ENCODE measurements around the gene SCARF2. TPM values are rescaled to one million over a fixed set of nuclear protein-coding genes. Genes with fewer than 3 reads are reported as not detected.

The SCARF2 gene
- total RNA-seq, 4 donors from 2014 or later: 1.1 to 6.9 (median 2.4) TPM

DNA sequence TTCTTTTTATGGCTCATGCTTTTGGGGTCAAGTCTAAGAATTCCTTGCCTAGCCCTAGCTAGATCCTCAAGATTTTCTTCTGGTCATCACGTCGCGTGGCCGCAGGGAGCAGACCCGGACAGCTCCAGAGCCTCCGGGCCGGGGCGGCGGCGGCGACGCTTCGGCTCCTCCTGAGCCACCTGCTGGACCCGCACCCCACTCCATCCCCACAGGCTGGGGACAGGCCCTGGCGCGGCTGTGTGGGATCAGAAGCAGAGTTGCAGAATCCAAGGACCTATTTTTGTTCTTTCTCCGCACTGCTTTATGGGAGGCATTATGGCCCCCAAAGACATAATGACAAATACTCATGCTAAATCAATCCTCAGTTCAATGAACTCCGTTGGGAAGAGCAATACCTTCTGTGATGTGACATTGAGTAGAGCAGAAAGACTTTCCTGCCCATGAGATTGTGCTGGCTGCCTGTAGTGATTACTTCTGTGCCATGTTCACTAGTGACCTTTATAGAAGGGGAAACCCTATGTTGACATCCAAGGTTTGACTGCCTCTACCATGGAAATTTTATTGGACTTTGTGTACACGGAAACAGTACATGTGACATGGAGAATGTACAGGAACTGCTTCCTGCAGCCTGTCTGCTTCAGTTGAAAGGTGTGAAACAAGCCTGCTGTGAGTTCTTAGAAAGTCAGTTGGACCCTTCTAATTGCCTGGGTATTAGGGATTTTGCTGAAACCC lies 12.4 kb upstream of the SCARF2 start:
- TF ChIP-seq POLR2A (IDR thresholded peaks at IDR 0.05): no peak
- TF ChIP-seq, protein P1, sequence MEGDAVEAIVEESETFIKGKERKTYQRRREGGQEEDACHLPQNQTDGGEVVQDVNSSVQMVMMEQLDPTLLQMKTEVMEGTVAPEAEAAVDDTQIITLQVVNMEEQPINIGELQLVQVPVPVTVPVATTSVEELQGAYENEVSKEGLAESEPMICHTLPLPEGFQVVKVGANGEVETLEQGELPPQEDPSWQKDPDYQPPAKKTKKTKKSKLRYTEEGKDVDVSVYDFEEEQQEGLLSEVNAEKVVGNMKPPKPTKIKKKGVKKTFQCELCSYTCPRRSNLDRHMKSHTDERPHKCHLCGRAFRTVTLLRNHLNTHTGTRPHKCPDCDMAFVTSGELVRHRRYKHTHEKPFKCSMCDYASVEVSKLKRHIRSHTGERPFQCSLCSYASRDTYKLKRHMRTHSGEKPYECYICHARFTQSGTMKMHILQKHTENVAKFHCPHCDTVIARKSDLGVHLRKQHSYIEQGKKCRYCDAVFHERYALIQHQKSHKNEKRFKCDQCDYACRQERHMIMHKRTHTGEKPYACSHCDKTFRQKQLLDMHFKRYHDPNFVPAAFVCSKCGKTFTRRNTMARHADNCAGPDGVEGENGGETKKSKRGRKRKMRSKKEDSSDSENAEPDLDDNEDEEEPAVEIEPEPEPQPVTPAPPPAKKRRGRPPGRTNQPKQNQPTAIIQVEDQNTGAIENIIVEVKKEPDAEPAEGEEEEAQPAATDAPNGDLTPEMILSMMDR (IDR thresholded peaks at IDR 0.05): no peak
- H3K36me3 ChIP-seq: peaks cover 0 to 22% (median 0%) of the 10 kb centered on the region in 3 donors
- H3K9me3 ChIP-seq: no peaks in the 10 kb centered on the region
- H3K27me3 ChIP-seq: no peaks in the 10 kb centered on the region
- H3K4me3 ChIP-seq: no peak overlapping the region
- intact Hi-C loops (cut with DNase I): no loop called here
- H3K27ac ChIP-seq: no peak overlapping the region
- DNase-seq: no peak
- 93 to 95% methylated on average over 2 to 17 of the region's 19 CpGs for WGBS, 2 donors
- peaks cover 0 to 4% (median 0%) of the 10 kb centered on the region in 3 donors for H3K4me1 ChIP-seq

DNA sequence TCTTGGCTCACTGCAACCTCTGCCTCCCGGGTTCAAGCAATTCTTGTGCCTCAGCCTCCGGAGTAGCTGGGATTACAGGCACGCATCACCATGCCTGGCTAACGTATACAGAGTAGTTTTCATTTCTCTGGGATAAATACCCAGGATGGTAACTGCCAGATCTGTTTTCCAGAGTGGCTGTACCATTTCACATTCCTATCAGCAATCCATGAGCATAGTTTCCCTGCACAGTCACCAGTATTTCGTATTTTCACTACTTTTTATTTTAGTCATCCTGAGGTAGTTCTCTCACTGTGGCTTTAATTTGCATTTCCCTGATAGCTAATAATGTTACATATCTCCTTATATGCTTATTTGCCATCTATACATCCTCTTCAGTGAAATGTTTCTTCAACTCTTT lies 11.0 kb upstream of the SCARF2 start:
- H3K27me3 ChIP-seq: no peaks in the 10 kb centered on the region
- 87 to 88% methylated on average over 5 of the region's 5 CpGs for WGBS, 2 donors
- H3K9me3 ChIP-seq: no peaks in the 10 kb centered on the region

GRCh38 chr22:20446383-20446970 lies 8.9 kb upstream of the SCARF2 start:
- Histone ChIP-seq H3K27me3 (no peaks in the 10 kb centered on the region), H3K27ac (no peak overlapping the region), H3K4me3 (no peak overlapping the region), H3K4me1 (peaks cover 0 to 14% (median 0%) of the 10 kb centered on the region in 3 donors), H3K36me3 (peaks cover 0 to 50% (median 0%) of the 10 kb centered on the region in 3 donors), H3K9me3 (no peaks in the 10 kb centered on the region)
- TF ChIP-seq, protein P1 (IDR thresholded peaks at IDR 0.05): no peak
- no peak for TF ChIP-seq POLR2A (IDR thresholded peaks at IDR 0.05)
- intact Hi-C loops (cut with DNase I): no loop called here
- DNase-seq: no peak
- WGBS, 2 donors: 91 to 92% methylated on average over 20 of the region's 21 CpGs

More for the DNA sequence above, 11.0 kb upstream of the SCARF2 start:
- intact Hi-C loops (cut with DNase I): no loop called here
- Histone ChIP-seq H3K4me3 (no peak overlapping the region), H3K27ac (no peak overlapping the region), H3K4me1 (peaks cover 0 to 4% (median 0%) of the 10 kb centered on the region in 3 donors), H3K36me3 (peaks cover 0 to 31% (median 0%) of the 10 kb centered on the region in 3 donors)
- TF ChIP-seq, protein P1 (IDR thresholded peaks at IDR 0.05): no peak
- TF ChIP-seq POLR2A (IDR thresholded peaks at IDR 0.05): no peak
- no peak for DNase-seq

DNA sequence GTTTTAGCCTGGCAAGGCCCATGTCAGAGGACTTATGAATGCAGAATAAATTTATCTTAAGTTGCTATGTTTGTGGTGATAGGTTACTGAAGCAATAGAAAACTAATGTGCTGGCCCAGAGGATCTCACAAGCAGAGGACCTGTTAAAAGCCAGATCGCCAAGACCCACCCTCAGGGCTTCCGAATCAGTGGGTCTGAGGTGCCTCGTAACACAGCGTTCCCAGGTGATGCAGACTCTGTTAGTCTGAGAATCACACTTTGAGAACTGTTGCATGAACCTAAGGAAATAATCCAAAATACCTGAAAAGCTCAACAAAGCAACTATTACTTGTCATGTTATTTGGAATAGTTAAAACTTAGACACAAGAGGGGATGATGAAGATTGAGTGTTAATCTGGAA lies 6.7 kb upstream of the SCARF2 start:
- Histone ChIP-seq H3K4me3 (no peak overlapping the region), H3K36me3 (peaks cover 0 to 50% (median 0%) of the 10 kb centered on the region in 3 donors), H3K27ac (no peak overlapping the region), H3K27me3 (peaks cover 0 to 2% (median 0%) of the 10 kb centered on the region in 4 donors), H3K9me3 (no peaks in the 10 kb centered on the region), H3K4me1 (peaks cover 0 to 13% (median 0%) of the 10 kb centered on the region in 3 donors)
- intact Hi-C loops (cut with DNase I): no loop called here
- 80 to 87% methylated on average over 1 to 4 of the region's 4 CpGs for WGBS, 2 donors
- no peak for TF ChIP-seq POLR2A (IDR thresholded peaks at IDR 0.05)
- TF ChIP-seq, protein P1 (IDR thresholded peaks at IDR 0.05): no peak
- DNase-seq: no peak

Measured in esophagus squamous epithelium (tissue), 5 donors.